GM19099 (cell line): ENCODE results near the gene CYP46A1.

Experiments
- POLR2A ChIP-seq: IDR thresholded peaks from 3 replicates; pipeline ENCODE4 v1.6.1; 2011; ENCODE audit warnings: low read depth; ENCODE audit not compliant: insufficient read length; ENCODE audit errors: extremely low read depth

CYP46A1 gene

DNA sequence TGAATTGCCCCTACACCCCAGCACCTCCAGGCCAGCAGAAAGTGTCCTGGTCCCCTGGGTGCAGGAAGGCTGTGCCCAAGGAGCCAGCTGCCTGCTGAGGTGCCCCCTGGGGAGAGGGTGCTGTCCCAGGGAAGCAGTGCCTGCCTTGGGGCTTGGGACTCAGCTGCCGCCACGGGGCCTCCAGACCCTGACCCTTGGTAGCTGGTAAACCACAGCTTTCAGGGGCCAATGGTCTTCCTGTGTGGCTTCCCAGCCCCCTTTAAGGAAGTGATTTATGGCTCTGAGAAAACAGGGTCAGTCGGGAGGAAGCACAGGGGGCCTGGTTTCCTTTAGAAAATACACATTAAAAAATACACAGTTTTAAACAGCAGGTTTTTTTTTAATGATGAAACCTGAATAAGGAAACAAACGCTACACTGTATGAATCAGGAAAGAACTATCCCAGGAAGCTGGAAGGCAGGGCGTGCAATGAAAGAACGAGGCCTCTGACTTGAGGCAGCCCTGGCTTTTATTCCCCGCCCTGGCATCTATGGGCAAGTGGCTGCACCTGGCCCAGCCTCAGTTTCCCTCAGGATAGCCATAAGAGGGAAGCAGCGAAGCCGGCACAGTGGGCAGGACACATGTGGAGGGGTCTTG, 68.5 kb downstream of the CYP46A1 start:
- TF ChIP-seq POLR2A, result no peak

DNA sequence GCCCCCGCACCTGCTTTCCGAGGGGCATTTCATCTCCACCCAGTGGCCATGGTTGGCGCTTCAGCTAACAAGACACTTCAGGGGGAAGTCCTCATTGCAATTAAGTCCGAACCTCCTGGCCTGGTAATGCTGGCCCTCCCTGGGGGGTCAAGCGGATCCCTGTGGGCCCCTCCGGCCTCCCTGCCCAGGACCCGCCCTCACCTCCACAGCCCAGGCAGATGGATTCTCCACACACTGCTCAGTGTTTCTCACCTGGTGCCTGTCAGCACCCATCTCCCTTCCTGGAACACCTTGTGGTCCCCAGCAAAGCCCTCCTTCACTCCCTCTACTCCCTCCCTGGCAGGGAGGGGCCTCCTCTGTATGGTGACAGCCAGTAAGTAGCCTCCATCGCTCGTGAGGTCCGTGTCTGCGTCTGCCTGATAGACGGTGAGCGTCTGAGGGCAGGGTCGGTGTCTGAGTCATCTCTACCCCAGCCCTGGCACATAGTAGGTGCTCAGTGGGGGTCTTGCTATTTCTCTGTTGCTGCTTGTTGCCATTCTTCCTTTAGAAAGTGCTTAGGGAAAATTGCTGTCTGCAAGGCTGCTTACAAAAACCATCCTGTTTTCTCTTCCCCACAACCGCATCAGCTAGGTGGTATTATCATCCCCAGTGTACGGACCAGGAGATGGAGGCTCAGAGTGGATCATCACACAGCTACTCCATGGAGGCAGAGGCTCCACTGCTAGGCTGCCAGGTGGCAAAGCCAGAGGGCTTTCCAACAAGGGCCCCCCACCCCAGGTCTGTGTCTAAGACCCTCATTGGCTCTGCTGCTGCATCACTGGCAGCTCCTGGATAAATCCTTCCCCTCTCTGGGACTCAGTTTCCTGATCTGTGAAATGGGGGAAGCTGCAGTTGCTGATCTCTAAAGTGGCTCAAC, 69.4 kb downstream of the CYP46A1 start:
- TF ChIP-seq POLR2A, result no peak

DNA sequence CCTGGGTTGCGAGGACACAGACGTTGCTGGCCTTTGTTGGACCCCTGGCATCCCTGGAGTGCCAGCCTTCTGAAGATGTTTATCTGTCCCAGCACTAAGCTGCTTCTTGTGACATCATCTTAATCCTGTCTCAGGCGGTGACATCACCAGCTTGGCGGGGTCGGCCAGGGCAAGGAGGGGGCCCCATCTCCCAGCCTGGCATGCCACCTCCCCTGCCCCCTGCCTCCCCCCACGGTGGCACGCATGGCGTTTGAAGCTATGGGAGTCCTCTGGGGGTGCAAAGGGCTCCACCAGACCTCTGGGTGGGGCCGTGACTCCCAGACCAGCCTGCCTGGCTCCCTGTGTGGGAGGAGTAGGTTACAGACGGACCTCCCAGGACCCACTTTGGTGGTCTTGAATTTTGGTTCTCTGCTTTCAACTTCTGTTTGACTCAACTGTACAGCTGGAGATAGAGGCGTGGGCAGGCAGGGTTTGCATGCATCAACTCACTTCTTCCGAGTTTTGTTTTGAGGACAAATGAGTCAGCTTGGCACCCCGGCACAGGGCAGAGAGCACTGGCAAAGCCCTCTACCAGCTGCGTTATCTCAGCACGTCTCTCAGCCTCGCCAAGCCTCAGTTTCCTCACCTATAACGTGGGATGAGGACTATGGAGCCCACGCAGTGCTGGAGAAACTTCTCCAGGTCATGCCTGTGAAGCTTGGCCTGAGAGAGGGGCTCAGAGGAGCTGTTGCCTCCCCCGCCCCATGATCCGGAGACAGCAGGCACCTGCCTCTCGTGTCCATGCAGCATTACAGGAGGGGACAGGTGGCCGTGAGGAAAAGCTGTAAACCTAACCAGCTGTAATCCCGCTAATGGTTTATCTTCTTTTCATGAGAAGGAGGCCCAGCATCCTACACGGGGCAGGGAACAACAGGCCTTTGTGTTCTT, 70.3 kb downstream of the CYP46A1 start:
- TF ChIP-seq POLR2A, result no peak

DNA sequence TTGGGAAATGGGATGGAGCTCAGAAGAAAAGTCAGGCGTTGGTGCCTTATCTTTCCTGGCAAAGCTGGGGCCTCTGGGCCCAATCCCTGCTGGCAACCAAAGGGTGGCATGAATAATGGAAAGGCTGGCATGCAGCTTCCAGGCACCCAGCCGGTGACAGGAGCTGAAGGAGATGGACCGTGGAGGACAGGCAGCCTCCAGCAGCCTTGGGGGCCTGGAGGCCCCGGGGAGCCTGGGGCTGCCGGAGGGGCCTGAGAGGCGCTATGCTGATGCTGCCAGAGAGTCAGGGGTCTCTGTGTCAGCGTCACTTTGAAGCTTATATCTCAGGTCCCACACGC, 70.9 kb downstream of the CYP46A1 start:
- no peak for TF ChIP-seq POLR2A

DNA sequence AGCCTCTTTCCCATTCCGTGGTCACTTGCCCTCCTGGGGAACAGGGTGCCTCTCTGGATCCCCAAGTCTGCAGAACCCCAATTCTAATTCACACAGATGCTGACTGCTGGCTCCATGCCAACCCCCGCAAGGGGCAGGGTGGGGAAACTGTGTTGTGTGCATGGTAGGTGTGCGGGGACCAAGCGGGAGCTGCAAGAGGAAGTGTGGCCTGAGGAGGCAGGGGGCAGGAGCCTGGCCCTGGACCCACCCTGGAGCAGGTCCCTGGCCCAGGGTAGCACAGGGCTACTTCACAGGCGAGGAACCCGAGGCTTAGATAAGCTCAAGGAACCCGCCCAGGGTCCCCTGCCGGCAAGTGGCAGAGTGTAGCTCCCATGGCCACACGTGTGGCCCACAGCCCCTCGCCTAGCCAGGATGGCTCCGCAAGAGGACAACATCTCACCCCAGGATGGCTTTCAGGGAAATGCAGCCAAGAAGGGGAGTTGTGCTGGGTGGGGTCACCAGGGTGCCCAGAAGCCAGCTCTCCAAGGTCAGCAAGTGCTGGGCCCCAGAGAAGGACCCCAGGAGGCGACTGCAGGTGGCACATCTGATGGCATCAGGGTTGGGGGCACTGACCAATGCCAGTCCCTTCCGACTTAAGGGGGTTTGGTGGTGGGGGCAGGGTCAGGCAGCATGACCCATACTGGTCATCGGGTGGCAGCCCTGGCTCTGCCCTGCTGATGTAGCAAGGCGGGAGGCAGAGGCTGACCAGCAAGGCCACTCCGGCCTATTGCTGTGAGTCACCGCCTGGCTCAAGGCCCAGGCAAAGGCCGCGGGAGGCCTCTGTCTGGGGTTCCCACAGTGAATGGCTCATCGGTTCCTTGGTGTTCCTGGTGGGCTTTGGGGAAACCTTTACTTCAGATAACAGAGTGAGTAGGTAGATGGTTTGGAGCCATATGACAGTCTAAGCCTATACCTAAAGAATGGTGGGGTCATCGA, 71.8 kb downstream of the CYP46A1 start:
- TF ChIP-seq POLR2A, result no peak

DNA sequence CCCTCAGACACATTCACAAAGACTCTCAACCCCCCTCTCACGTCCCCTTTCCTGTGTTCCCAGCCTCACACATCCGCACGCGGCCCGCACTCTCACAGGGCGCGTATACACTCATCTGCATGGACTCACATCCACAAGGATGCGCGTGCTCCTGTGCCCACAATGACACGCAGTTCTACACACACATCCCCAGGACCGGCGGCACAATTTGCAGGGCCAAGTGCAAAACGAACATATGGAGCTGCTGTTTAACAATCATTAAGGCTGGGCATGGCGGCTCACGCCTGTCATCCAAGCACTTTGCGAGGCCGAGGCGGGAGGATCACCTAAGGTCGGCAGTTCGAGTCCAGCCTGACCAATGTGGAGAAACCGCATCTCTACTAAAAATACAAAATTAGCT, 72.7 kb downstream of the CYP46A1 start:
- TF ChIP-seq POLR2A, result no peak

DNA sequence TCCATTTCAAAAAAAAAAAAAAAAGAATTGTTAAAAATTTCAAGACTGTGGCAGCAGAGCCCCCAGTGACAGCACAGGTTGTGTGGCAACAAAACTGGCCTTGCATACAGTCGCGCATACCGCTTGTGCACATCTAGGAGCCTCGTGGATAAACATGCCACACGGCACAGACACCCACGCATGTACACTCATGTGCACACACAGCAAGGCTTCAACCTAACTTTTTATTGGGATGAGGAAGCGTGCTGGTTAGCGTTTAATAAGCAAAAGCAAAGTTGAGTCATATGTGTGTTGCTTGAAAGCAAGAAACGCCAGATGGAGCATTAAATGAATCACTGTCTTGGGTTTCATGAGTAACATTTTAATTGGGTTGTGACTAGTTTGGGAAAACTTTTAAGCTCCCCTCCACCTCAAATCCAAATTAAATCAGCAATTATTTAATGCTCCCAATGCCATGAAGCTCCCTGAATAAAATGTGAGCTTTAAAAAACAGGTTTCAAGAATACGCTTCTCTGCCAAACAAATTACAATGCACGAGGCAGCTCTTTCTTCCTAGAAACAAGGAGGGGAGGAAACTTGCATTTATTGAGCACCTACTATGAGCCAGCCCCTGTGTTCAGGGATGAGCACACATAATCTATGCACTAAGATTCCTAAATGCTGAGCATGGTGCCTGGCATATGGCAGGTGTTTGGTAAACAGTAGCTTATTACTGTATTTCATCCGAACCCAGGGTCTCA, 73.4 kb downstream of the CYP46A1 start:
- no peak for TF ChIP-seq POLR2A

DNA sequence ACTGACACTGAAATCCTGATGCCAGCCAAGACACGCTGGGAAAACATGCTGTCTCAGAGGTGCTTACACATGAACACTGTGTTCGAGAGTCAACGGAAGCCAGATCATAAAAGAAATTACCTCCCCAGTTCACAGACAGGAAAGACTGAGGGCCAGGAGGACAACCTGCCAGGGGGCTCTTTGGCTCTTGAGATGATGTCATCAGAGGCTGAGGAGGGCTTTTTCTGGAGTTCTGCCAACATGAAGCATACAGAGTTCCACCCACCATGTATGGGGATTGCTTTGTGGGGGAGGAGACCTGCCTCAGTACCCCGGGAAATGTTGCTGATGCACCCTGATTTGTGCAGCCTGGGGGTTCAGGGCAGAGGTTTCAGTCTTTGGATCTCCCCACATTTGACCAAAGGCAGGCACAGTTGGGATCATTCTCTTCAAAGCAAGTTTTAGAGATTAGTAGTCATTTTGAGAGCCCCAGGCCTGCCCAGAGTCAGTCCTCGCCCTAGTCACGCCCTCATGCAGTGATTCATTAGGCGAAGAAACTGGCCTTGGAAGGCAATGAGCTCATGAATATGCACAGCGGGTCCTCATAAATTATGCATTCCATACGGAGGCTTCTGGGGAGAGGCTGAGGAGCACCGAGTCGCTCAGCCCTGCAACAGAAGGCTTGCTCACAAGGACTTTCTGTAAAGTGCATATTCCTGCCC, 74.2 kb downstream of the CYP46A1 start:
- TF ChIP-seq POLR2A, result no peak

DNA sequence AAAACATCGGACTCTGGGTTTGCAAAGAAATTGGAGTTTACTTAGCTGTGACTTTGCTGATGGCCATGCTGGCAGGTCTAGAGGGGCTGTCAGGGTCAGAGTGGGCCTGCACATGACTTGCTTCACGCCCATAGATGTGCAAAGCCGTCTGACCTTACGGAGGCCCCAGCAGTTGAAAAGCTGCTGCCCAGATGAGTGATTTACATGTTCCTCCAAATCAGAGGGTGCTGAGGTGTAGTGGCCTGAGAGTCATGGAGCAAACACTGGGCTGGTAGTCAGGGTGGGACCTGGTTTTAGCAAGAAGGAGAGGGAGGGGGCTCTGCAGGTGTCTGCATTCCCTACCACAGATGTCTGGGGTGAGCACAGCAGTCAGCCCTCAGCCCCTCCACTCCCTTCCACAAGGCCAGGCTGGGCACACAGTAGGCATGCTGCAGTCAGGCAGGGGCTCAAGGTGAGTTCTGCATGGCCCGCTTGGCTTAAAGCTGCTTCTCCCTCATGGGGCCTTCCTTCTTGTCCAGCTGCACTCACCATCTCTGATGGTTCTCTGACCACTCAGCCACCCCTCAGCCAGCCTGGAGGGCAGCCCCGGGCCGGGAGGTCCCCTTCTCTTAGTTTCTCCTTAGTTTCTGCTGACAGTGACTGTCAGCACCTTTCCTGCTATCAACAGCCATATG, 74.9 kb downstream of the CYP46A1 start:
- TF ChIP-seq POLR2A, result no peak

DNA sequence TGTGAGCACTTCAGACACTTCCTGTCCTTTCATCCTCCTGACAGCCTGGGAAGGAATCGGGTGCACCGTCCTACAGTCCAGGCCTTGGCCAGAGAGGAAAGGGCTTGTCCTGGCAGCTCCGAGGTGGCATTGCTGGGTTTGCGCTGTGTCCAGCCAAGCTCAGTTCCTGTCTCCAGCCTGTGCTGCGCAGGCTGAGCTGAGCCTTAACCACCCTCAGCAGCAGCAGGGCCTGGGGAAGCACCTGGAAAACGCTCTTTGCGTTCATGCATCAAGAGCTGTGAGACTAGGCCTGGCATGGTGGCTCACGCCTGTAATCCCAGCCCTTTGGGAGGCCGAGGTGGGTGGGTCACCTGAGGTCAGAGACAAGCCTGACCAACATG, 75.4 kb downstream of the CYP46A1 start:
- TF ChIP-seq POLR2A, result no peak

DNA sequence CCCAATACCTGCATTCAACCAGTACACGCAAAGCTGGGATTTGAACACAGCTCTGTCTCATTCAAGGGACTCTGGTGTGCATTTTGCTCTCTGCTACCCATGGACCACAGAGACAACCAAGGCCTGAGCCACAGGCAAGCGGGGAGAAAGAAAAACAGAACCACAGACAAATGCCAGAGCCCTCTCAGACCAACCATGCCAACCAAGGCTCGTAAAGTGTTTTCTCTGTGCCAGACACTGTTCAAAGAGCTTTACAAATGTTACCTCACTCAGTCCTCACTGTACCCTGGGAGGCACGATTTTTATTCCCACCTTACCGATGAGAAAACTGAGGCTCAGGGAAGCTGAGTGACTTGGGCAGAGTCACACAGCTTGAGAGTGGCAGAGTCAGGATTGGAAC, 76.7 kb downstream of the CYP46A1 start:
- no peak for TF ChIP-seq POLR2A

DNA sequence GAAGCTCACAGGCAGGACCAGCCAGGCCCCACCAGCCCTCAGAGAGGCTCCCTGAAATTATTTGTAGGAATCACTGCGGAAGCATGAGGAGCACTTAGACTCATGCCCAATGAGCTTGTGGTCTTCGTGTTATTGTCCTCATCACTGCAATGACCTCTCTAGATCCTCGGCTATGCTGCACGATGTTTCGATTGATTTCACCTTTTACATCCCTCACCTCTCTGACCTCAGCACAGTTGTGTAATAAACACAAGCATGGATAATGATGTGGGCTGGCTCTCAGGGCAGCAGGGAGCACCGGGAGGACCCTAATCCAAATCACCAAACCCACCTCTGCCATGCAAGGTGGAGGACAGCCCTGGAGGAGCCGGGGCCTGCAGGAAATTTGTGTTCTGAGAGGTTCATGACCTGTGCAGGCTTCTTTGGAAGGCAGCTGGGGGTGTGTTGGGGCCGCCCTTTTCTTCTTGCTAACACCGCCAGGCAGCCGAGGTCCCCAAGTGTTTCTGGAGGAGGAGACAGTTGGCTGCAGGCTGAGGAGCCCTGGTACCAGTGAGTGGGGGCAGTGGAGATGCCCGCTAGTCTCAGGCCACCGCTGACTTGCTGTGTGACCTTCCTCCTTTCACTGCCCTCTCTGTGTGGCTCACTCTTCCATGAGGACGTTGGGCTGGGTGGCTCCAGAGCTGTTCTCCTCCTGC, 79.6 kb downstream of the CYP46A1 start:
- TF ChIP-seq POLR2A, result no peak

DNA sequence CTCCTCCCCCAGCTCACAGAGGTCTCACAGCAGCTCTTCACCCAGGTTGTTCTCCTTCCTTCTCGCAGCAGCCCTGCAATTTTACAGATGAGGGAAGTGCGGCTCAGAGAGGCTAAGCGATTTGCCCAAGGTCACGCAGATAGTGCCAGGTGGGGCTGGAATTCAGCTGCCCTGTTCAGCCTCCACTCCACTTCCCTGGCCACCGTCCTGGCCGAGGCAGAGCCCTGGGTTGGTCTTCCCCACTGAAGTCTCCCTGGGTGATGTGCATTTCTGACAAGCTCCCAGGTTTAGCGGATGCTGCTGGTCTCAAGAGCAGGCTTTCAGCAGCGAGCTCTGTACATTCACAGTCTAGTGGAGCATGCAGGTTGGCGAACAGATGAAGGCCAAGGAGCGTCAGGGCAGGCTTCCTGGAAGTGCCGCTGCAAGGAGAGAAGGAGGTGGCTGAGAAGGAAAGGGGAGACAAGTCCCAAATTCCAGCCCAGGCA, 80.2 kb downstream of the CYP46A1 start:
- TF ChIP-seq POLR2A, result no peak
